ENCODE results near the gene LRP8.

The LRP8 gene

DNA sequence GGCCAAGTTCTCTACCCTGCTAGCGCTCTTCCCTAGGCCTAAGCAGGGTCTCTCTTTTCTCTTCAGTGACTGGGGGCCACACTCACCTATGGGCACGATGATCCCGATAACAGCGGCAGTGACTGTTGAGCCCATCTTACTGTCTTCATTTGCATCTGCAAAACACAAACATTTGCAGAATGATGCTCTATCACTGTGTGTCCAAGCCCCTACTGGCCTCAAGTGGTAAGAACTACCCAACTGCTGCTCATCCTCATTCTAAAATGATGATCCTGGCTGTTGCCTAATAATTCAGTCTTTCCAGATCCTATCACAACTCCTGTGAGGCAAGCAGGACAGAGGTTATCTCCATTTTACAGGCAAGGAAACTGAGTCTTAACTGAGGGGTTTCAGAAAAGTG, 72.8 kb downstream of the LRP8 start:
- H3K4me1 ChIP-seq (ENCODE audit: control insufficient read depth in 5 of 5, insufficient read depth in 5 of 5, low read length in 5 of 5): peaks cover 0 to 5% (median 0%) of the 10 kb centered on the region in 5 donors
- H3K27me3 ChIP-seq (ENCODE audit: control insufficient read depth in 5 of 5, insufficient read depth in 4 of 5, low read length in 5 of 5): no peaks in the 10 kb centered on the region
- H3K4me3 ChIP-seq (ENCODE audit: low read depth in 1 of 5, low read length in 5 of 5): no peak overlapping the region
- H3K27ac ChIP-seq (ENCODE audit: low read depth, low read length): no peak overlapping the region
- no peak overlapping the region for H3K9ac ChIP-seq (ENCODE audit: low read length in 5 of 5)
- H3K9me3 ChIP-seq (ENCODE audit: control insufficient read depth in 5 of 5, low read length in 5 of 5): no peaks in the 10 kb centered on the region
- H3K36me3 ChIP-seq (ENCODE audit: control insufficient read depth in 5 of 5, insufficient read depth in 5 of 5, low read length in 5 of 5): no peaks in the 10 kb centered on the region

DNA sequence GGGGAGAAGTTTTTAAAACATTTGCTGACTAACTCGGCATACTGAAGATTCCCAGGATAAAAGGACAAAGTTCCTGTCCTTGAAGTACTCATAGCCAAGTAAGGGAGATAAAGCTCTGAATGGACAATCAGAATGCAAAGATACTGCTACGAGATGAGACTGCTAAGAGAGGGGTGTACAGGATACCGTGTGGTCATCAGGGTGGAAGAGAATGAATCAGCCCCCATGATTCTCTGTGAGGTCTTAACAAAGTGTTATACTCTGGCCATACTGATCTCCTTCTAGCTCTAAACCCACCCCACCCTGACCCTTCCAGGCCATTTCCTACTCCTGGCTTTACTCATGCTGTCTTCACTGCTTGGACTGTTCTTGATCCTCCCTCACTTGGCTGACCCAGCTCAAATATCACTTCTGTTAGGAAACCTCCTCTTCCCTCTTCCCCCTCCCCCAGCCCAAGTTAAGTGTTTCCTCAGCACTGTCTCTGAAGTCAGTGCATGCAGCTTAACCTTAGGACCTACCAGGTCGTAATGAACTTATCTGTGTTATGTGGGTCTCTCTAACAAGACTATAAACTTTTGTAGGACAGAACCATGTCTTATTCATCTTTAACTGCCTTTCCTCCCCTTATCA, 73.7 kb downstream of the LRP8 start:
- no peaks in the 10 kb centered on the region for H3K36me3 ChIP-seq (ENCODE audit: control insufficient read depth in 5 of 5, insufficient read depth in 5 of 5, low read length in 5 of 5)
- H3K27ac ChIP-seq (ENCODE audit: low read depth, low read length): no peak overlapping the region

DNA sequence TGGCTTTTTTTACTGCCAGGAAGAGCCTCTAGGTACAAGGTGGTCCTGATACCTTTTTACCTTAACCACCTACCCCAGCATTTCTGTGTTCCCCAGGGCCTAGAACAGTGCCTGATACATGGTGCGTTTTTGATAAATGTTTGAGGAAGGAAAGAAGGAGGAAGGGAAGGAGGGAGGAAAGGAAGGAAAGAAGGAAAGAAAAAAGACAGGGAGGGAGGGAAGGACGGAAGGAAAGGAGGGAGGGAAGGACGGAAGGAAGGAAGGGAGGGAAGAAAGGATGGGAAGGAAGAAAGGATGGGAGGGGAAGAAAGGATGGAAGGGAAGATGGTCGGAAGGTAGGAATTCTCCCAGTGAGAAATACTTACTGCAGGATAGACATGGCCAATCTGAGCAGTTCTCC, 77.5 kb downstream of the LRP8 start:
- Histone ChIP-seq H3K4me1 (ENCODE audit: control insufficient read depth in 5 of 5, insufficient read depth in 5 of 5, low read length in 5 of 5) (peaks cover 0 to 5% (median 0%) of the 10 kb centered on the region in 5 donors), H3K27ac (ENCODE audit: low read depth, low read length) (no peak overlapping the region), H3K4me3 (ENCODE audit: low read depth in 1 of 5, low read length in 5 of 5) (no peak overlapping the region), H3K9ac (ENCODE audit: low read length in 5 of 5) (no peak overlapping the region), H3K9me3 (ENCODE audit: control insufficient read depth in 5 of 5, low read length in 5 of 5) (no peaks in the 10 kb centered on the region), H3K36me3 (ENCODE audit: control insufficient read depth in 5 of 5, insufficient read depth in 5 of 5, low read length in 5 of 5) (no peaks in the 10 kb centered on the region), H3K27me3 (ENCODE audit: control insufficient read depth in 5 of 5, insufficient read depth in 4 of 5, low read length in 5 of 5) (no peaks in the 10 kb centered on the region)

More for the DNA sequence above, 73.7 kb downstream of the LRP8 start:
- no peaks in the 10 kb centered on the region for H3K9me3 ChIP-seq (ENCODE audit: control insufficient read depth in 5 of 5, low read length in 5 of 5)
- no peak overlapping the region for H3K4me3 ChIP-seq (ENCODE audit: low read depth in 1 of 5, low read length in 5 of 5)
- H3K9ac ChIP-seq (ENCODE audit: low read length in 5 of 5): no peak overlapping the region
- peaks cover 0 to 5% (median 0%) of the 10 kb centered on the region in 5 donors for H3K4me1 ChIP-seq (ENCODE audit: control insufficient read depth in 5 of 5, insufficient read depth in 5 of 5, low read length in 5 of 5)
- no peaks in the 10 kb centered on the region for H3K27me3 ChIP-seq (ENCODE audit: control insufficient read depth in 5 of 5, insufficient read depth in 4 of 5, low read length in 5 of 5)

DNA sequence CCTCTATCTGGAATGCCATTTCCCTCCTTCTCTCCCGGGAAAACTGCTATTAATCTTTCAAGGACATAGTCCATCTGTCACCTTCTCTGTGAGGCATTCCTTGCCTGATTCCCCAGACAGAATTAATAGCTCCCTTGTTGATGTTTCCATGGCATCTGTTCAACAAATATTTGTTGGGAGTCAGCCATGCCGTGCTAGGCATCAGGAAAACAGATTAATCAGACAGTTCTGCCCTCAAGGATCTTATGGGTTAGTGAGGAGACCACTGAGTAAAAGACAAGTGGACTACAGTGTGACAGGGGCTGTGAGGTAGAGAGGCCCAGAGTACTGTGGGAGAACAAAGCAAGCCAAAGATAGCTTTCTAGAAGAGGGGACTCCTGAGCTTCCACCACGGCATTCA, 78.2 kb downstream of the LRP8 start:
- Histone ChIP-seq H3K36me3 (ENCODE audit: control insufficient read depth in 5 of 5, insufficient read depth in 5 of 5, low read length in 5 of 5) (no peaks in the 10 kb centered on the region), H3K27me3 (ENCODE audit: control insufficient read depth in 5 of 5, insufficient read depth in 4 of 5, low read length in 5 of 5) (no peaks in the 10 kb centered on the region), H3K4me1 (ENCODE audit: control insufficient read depth in 5 of 5, insufficient read depth in 5 of 5, low read length in 5 of 5) (peaks cover 0 to 5% (median 2%) of the 10 kb centered on the region in 5 donors), H3K9ac (ENCODE audit: low read length in 5 of 5) (no peak overlapping the region), H3K27ac (ENCODE audit: low read depth, low read length) (no peak overlapping the region), H3K4me3 (ENCODE audit: low read depth in 1 of 5, low read length in 5 of 5) (no peak overlapping the region), H3K9me3 (ENCODE audit: control insufficient read depth in 5 of 5, low read length in 5 of 5) (no peaks in the 10 kb centered on the region)

DNA sequence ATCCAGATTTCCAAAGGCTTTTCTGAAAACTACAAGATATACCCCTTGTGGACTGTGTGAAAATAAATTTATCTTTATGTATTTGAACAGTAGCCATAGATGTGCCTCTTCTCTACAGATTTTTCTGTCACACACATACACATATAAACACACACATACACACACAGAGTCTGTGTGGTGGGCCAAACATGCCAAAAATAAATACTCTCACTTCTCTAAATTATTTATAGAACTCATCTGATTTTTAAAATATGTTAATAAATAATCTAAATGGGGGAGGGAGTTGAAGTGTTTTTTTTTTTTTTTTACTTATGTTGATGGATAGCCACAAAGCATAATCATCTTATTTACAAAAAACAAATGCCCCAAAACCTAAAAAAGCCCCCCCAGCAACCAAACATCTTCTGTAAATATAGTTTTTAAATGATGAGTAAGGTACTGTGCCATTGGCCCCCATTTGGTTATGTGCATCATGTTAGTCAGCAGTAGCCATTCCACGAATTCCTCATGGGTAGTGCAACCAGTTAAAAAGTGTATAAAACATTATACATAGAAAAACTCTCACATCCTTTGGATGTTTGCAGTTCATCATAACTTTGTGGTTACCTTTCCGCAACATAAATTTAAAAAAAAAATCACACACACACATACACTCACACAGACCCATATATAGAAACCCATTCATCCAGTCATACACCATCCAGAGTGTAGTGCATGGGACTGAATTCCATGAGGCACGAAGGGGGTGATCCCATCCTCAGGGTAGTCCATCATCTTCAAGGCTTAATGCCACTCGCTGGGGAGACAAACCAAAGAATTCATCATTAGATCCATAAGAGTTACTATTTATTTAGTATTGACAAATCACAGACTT, 81.4 kb downstream of the LRP8 start:
- Histone ChIP-seq H3K9ac (ENCODE audit: low read length in 5 of 5) (no peak overlapping the region), H3K4me3 (ENCODE audit: low read depth in 1 of 5, low read length in 5 of 5) (no peak overlapping the region), H3K36me3 (ENCODE audit: control insufficient read depth in 5 of 5, insufficient read depth in 5 of 5, low read length in 5 of 5) (no peaks in the 10 kb centered on the region), H3K27me3 (ENCODE audit: control insufficient read depth in 5 of 5, insufficient read depth in 4 of 5, low read length in 5 of 5) (no peaks in the 10 kb centered on the region), H3K9me3 (ENCODE audit: control insufficient read depth in 5 of 5, low read length in 5 of 5) (no peaks in the 10 kb centered on the region), H3K4me1 (ENCODE audit: control insufficient read depth in 5 of 5, insufficient read depth in 5 of 5, low read length in 5 of 5) (peaks cover 0 to 19% (median 0%) of the 10 kb centered on the region in 5 donors), H3K27ac (ENCODE audit: low read depth, low read length) (no peak overlapping the region)

DNA sequence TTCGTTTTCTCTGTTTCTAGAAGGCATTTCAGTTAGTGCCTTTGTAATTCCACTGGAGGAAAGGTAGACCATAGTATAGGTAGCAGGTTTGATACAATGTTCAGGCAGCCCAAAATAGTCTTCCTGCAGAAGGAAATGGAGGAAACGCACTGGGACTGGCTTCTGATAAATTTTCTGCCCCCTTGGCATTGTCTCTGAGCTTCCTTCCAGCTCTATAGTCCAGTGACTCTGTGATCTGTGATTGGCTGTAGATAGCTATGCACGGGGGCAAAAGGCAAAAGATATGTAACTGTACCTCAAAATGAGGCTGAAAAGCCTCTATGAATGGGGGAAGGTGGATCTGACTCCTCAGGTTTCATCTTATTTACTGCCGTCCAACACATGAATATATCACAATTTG, 83.7 kb downstream of the LRP8 start:
- Histone ChIP-seq H3K4me3 (ENCODE audit: low read depth in 1 of 5, low read length in 5 of 5) (peak overlapping the region in 1 of 5 donors; percentile 16), H3K27me3 (ENCODE audit: control insufficient read depth in 5 of 5, insufficient read depth in 4 of 5, low read length in 5 of 5) (no peaks in the 10 kb centered on the region), H3K27ac (ENCODE audit: low read depth, low read length) (no peak overlapping the region), H3K36me3 (ENCODE audit: control insufficient read depth in 5 of 5, insufficient read depth in 5 of 5, low read length in 5 of 5) (no peaks in the 10 kb centered on the region), H3K4me1 (ENCODE audit: control insufficient read depth in 5 of 5, insufficient read depth in 5 of 5, low read length in 5 of 5) (peaks cover 0 to 20% (median 1%) of the 10 kb centered on the region in 5 donors), H3K9me3 (ENCODE audit: control insufficient read depth in 5 of 5, low read length in 5 of 5) (no peaks in the 10 kb centered on the region), H3K9ac (ENCODE audit: low read length in 5 of 5) (peak overlapping the region in 1 of 5 donors; percentile 14)

DNA sequence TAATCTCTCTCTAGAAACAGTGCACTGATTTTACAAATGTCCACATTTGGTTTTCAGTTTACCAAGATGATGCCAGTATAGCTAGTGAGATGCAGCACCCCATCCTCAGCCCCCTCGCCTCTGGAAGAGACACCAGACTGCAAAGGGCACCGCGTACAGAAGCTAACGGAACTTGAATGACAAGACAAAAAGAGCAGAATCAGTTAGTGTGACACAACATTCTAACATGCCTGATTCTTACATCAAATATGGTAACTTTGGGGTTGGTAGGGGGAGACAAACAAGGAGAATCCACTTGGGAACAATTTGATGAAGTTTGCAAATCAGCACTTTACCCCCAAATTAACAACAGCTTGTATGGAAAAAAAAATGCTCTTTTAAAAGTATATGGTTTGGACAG, 85.5 kb downstream of the LRP8 start:
- no peaks in the 10 kb centered on the region for H3K27me3 ChIP-seq (ENCODE audit: control insufficient read depth in 5 of 5, insufficient read depth in 4 of 5, low read length in 5 of 5)
- no peak overlapping the region for H3K27ac ChIP-seq (ENCODE audit: low read depth, low read length)
- no peaks in the 10 kb centered on the region for H3K9me3 ChIP-seq (ENCODE audit: control insufficient read depth in 5 of 5, low read length in 5 of 5)
- H3K4me3 ChIP-seq (ENCODE audit: low read depth in 1 of 5, low read length in 5 of 5): no peak overlapping the region
- H3K4me1 ChIP-seq (ENCODE audit: control insufficient read depth in 5 of 5, insufficient read depth in 5 of 5, low read length in 5 of 5): peaks cover 6 to 31% (median 15%) of the 10 kb centered on the region in 5 donors
- no peak overlapping the region for H3K9ac ChIP-seq (ENCODE audit: low read length in 5 of 5)
- no peaks in the 10 kb centered on the region for H3K36me3 ChIP-seq (ENCODE audit: control insufficient read depth in 5 of 5, insufficient read depth in 5 of 5, low read length in 5 of 5)

DNA sequence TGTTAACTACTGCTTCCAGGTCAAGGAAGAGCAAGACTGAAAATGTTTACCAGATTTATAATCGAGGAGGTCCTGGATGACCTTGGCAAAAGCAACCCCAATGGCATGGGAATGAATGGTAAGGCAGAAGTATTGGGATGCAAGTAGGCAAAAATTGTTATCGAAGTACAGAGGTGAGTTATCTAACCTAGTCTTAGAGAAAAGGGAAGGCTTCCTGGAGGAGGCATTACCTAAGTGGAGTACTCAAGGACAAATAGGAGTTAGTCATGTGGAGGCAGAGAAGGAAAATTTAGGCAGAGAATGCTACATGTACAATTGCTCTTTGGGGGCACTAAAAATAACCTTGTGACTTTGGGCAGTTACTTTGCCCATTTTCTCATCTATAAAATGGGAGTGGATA, 86.0 kb downstream of the LRP8 start:
- Histone ChIP-seq H3K36me3 (ENCODE audit: control insufficient read depth in 5 of 5, insufficient read depth in 5 of 5, low read length in 5 of 5) (no peaks in the 10 kb centered on the region), H3K4me3 (ENCODE audit: low read depth in 1 of 5, low read length in 5 of 5) (no peak overlapping the region), H3K4me1 (ENCODE audit: control insufficient read depth in 5 of 5, insufficient read depth in 5 of 5, low read length in 5 of 5) (peaks cover 6 to 35% (median 21%) of the 10 kb centered on the region in 5 donors), H3K27me3 (ENCODE audit: control insufficient read depth in 5 of 5, insufficient read depth in 4 of 5, low read length in 5 of 5) (no peaks in the 10 kb centered on the region), H3K9me3 (ENCODE audit: control insufficient read depth in 5 of 5, low read length in 5 of 5) (no peaks in the 10 kb centered on the region), H3K27ac (ENCODE audit: low read depth, low read length) (no peak overlapping the region), H3K9ac (ENCODE audit: low read length in 5 of 5) (no peak overlapping the region)

DNA sequence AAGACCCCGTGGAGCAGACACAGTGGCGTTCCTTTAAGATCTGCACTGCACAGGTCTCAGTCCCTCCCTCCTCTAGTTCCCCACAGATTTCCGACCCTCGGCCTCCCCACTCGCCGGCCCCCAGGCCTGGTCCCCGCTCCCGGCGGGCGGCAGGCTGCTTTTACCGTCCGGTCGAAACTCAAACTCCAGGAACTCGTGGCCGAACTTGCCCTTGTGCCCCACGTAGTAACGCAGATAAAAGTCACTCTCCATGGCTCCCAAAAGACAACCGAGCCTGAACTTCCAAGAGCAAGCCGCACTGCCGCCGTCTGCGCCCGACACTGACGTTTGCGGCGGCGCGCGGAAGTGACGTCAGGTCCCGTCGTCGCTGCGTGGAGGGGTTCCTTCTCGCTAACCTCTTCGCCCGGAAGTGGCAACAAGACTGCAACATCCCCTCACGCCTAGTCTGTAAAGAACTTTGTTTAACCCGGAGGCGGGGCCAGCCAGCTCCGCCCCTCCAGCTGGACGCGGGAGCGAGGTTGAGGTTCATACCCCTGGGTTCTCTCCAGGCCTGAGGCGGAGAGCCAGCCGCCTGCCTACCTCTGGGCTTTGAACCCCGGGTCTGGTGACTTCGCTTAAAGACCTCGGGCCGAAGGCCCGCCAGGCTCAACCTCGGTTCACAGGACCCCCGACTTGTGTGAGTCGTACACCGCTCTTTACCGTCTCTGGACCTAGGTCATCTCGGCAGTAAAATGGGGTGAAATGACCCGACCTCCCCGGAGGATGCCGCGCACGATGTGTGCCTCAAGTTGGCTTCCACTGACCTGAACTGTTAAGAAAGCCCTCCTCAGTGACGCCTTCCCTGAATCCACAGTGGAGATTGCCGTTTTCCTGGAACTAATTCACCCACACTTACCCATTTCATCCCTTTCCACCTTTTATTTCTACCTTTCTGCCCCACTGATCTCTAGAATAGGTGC, 89.4 kb downstream of the LRP8 start, which contains the start of gene MAGOH:
Gene MAGOH, minus strand, starts transcription at position 322 of the 959 bp plus-strand sequence. Its CDS starts 70 bp downstream, at position 252.
- H3K36me3 ChIP-seq (ENCODE audit: control insufficient read depth in 5 of 5, insufficient read depth in 5 of 5, low read length in 5 of 5): peaks cover 15 to 29% (median 24%) of the 10 kb centered on the region in 5 donors
- H3K9me3 ChIP-seq (ENCODE audit: control insufficient read depth in 5 of 5, low read length in 5 of 5): no peaks in the 10 kb centered on the region
- H3K4me3 ChIP-seq (ENCODE audit: low read depth in 1 of 5, low read length in 5 of 5): peak within 1 kb of the TSS; percentile 90 to 99 (median 98)
- H3K9ac ChIP-seq (ENCODE audit: low read length in 5 of 5): peak within 1 kb of the TSS; percentile 93 to 100 (median 98)
- H3K27me3 ChIP-seq (ENCODE audit: control insufficient read depth in 5 of 5, insufficient read depth in 4 of 5, low read length in 5 of 5): no peaks in the 10 kb centered on the region
- H3K27ac ChIP-seq (ENCODE audit: low read depth, low read length): peak within 1 kb of the TSS; percentile 82
- H3K4me1 ChIP-seq (ENCODE audit: control insufficient read depth in 5 of 5, insufficient read depth in 5 of 5, low read length in 5 of 5): peaks cover 6 to 28% (median 27%) of the 10 kb centered on the region in 5 donors

Data from subcutaneous abdominal adipose tissue (tissue), 5 donors.